Coronary artery (tissue), 2 donors: ENCODE measurements around the gene RASAL2.
"Not testable (repeated sequence)": the region's sequence is repeated elsewhere in the genome, so short reads cannot be mapped to it uniquely, and the experiment has no call there.

Source experiments
- DNase-seq: peaks from one replicate; pipeline ENCODE4 v3.0.0-alpha.2; 2017; ENCODE audit warnings: low spot score
- H3K27ac ChIP-seq, 2 donors: fragments of 200-600 bp; sonication (generic); one replicate each; pipeline ENCODE4 v1.5.1; 2016 to 2019
- H3K4me3 ChIP-seq: fragments of 200-600 bp; sonication (generic); 2 replicates; pipeline ENCODE4 v1.5.1; 2016; ENCODE audit warnings: mild to moderate bottlenecking, moderate library complexity
- TF ChIP-seq, protein P1 (sequence below): fragments of 200-600 bp; sonication (generic); IDR thresholded peaks from one replicate; pipeline ENCODE4 v1.5.1; 2019; ENCODE audit warnings: antibody characterized with exemption

The RASAL2 gene

GRCh38 chr1:178294654-178295053, 200.8 kb downstream of the RASAL2 start:
- no peak overlapping the region for H3K27ac ChIP-seq
- DNase-seq, result no peak
- TF ChIP-seq, protein P1, sequence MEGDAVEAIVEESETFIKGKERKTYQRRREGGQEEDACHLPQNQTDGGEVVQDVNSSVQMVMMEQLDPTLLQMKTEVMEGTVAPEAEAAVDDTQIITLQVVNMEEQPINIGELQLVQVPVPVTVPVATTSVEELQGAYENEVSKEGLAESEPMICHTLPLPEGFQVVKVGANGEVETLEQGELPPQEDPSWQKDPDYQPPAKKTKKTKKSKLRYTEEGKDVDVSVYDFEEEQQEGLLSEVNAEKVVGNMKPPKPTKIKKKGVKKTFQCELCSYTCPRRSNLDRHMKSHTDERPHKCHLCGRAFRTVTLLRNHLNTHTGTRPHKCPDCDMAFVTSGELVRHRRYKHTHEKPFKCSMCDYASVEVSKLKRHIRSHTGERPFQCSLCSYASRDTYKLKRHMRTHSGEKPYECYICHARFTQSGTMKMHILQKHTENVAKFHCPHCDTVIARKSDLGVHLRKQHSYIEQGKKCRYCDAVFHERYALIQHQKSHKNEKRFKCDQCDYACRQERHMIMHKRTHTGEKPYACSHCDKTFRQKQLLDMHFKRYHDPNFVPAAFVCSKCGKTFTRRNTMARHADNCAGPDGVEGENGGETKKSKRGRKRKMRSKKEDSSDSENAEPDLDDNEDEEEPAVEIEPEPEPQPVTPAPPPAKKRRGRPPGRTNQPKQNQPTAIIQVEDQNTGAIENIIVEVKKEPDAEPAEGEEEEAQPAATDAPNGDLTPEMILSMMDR, result no peak
- H3K4me3 ChIP-seq, result no peak overlapping the region

GRCh38 chr1:178300352-178300699, 206.4 kb downstream of the RASAL2 start:
- TF ChIP-seq, protein P1, result no peak
- Histone ChIP-seq H3K4me3 (no peak overlapping the region), H3K27ac (no peak overlapping the region)
- DNase-seq, result no peak

DNA sequence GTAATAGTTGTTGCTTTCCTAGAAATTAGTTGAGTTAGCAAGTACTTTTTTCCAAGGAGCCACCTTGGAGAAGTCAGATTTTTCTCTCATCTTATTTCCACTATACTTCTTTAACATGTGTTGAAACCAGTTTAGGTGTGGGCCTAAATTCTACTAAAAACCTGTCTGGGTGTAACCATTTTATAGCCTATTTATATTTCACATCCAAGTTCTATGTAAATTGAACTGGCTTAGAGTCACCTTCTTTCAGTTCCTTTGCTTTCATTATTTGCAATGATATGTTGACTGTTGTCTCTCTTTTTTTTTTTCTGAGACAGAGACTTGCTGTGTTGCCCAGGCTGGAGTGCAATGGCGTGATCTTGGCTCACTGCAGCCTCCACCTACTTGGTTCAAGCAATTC, 207.2 kb downstream of the RASAL2 start:
- Histone ChIP-seq H3K4me3 (no peak overlapping the region), H3K27ac (no peak overlapping the region)
- no peak for DNase-seq
- TF ChIP-seq, protein P1, result no peak

DNA sequence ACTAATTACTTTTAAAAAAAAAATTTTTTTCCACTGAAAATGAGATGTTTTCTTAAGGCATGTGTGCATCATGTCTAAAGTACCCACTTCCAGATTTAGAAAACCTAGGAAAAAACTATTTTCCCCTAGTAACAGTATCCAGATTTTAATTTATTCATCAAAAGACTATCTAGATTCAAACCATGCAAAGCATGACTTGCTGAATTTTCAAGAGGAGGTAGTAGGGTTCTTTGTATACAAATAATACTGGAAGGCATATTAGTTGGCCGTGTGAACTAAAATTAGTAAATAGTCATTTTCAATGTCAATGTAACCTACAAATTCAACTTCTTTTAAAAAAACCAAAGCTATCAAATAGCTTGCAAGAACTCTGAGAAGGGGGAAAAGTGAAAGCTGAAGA, 213.4 kb downstream of the RASAL2 start:
- H3K27ac ChIP-seq, result no peak overlapping the region
- DNase-seq, result no peak
- TF ChIP-seq, protein P1, result no peak
- no peak overlapping the region for H3K4me3 ChIP-seq

GRCh38 chr1:178308438-178308837, 214.5 kb downstream of the RASAL2 start:
- TF ChIP-seq, protein P1, result no peak
- DNase-seq, result no peak
- H3K27ac ChIP-seq, result no peak overlapping the region
- no peak overlapping the region for H3K4me3 ChIP-seq

- no peak overlapping the region for H3K4me3 ChIP-seq
- TF ChIP-seq, protein P1, result peak; percentile 48
- H3K27ac ChIP-seq, result no peak overlapping the region
- no peak for DNase-seq
These were observed 216.8 kb downstream of the RASAL2 start for GRCh38 chr1:178310685-178311105.

GRCh38 chr1:178311164-178311563, 217.3 kb downstream of the RASAL2 start:
- Histone ChIP-seq H3K27ac (no peak overlapping the region), H3K4me3 (no peak overlapping the region)
- TF ChIP-seq, protein P1, result no peak
- DNase-seq, result no peak

GRCh38 chr1:178320280-178320982, 226.5 kb downstream of the RASAL2 start:
- H3K27ac ChIP-seq, DNase-seq, H3K4me3 ChIP-seq: not testable (repeated sequence)
